HG03045 (cell line): ENCODE data around the gene CELSR2.

Experiments used
- ATAC-seq: cut with Tn5 transposase; IDR thresholded peaks from one replicate; pipeline ENCODE4 v1.9.1; 2021; ENCODE audit warnings: mild to moderate bottlenecking, moderate library complexity; ENCODE audit not compliant: unreplicated experiment

Gene CELSR2

DNA sequence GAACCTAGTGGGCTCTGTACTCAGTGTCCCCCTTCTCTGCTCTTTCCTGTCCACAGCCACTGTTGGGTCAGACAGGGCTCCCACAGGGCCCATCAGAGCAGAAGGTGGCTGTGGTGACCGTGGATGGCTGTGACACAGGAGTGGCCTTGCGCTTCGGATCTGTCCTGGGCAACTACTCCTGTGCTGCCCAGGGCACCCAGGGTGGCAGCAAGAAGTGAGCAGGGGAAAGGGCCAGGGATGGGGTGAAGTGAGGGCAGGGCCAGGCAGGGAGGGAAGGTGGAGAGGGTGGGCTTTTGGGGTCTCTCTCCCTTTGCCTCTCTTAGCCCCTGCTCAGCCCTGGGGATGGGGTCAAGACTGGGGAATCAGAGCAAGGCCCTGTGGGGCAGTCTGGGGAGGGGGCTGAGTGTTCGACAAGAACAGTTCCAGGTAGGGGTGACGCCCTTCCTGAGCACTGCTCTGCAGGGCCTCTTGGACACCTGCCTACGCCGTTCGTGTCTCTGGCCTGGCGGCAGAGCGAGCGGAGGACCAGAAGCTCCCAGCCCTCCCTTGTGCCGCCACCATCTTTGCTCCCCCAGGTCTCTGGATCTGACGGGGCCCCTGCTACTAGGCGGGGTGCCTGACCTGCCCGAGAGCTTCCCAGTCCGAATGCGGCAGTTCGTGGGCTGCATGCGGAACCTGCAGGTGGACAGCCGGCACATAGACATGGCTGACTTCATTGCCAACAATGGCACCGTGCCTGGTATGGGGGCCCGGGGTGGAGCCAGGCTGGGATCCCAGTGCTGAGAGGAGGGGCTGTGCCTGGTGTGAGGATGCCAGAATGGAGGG is 13.1 kb downstream of the CELSR2 start:
- ATAC-seq = no peak

- no peak for ATAC-seq
Observed at GRCh38 chr1:109263234-109263596, 13.9 kb downstream of the CELSR2 start.

GRCh38 chr1:109263597-109264378 is 14.4 kb downstream of the CELSR2 start:
- ATAC-seq = peak; percentile 63

GRCh38 chr1:109264379-109264755 is 15.0 kb downstream of the CELSR2 start:
- ATAC-seq = no peak

DNA sequence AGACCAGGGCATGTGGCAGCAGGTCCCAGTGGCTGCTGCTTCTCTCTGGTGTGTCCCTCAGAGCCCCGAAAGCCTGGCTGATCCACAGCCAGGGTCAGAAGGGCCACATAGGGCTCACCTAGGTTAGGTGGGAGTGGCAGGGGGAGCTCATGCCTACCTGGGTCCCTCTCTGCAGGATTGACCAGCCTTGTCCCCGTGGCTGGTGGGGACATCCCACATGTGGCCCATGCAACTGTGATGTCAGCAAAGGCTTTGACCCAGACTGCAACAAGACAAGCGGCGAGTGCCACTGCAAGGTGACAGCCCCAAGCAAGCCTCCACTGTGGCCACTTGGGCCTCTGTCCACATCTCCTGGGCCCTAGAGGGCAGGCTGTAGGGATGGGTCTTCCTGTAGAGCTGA is 15.7 kb downstream of the CELSR2 start:
- ATAC-seq = no peak

- no peak for ATAC-seq
Observed at GRCh38 chr1:109265741-109266330, 16.5 kb downstream of the CELSR2 start.

GRCh38 chr1:109266965-109267364 is 17.6 kb downstream of the CELSR2 start:
- ATAC-seq = no peak

GRCh38 chr1:109267743-109268300 is 18.5 kb downstream of the CELSR2 start:
- no peak for ATAC-seq

- no peak for ATAC-seq
Observed at GRCh38 chr1:109268431-109269211, 19.3 kb downstream of the CELSR2 start.

- no peak for ATAC-seq
Observed at GRCh38 chr1:109269212-109269980, 20.1 kb downstream of the CELSR2 start.

DNA sequence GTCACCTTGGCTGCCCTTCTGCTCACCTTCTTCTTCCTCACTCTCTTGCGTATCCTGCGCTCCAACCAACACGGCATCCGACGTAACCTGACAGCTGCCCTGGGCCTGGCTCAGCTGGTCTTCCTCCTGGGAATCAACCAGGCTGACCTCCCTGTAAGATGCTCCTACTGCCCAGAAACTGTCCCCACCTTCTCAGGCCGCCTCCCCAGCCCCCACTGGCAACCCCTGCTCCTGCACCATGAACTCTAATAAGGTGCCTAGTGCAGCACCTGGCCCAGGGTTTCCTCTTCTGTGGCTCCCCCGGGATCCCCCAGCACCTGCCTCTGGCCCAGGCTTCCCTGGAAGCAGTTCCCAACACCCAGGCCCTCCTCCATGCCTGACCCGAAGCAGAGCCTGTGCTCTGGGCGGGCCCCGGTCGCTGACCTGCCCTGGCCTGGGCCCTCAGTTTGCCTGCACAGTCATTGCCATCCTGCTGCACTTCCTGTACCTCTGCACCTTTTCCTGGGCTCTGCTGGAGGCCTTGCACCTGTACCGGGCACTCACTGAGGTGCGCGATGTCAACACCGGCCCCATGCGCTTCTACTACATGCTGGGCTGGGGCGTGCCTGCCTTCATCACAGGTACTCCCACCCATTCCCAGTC is 20.8 kb downstream of the CELSR2 start:
- no peak for ATAC-seq

GRCh38 chr1:109270623-109271317 is 21.4 kb downstream of the CELSR2 start:
- ATAC-seq = no peak

- ATAC-seq = no peak
Observed at GRCh38 chr1:109271458-109271857, 22.1 kb downstream of the CELSR2 start.

DNA sequence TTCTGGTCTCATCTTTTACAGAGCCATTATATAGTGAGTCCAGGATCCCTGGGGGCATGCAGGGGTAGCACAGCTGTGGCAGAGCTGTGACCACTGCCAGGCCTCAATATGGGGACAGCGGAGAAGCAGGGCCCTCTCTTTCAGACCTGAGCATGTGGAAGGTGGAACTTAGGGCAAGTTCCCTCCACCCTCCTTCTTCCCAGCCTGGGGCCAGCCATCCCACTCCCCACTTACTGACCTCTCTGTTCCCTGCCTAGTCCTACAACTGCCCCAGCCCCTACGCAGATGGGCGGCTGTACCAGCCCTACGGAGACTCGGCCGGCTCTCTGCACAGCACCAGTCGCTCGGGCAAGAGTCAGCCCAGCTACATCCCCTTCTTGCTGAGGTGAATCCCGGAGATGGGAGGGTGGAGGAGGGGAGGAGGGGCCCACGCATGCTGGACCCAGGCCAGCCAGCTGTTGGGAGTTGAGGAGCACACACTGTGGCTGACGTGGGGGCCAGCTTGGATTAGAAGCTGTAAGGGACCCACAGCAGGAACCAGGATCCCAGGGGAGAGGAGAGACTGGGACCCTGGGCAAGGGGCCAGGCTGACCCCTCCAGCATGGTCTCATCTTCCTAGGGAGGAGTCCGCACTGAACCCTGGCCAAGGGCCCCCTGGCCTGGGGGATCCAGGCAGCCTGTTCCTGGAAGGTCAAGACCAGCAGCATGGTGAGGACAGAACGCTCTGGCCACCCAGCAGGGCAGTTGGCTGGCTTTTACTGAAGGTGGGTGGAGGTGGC is 22.9 kb downstream of the CELSR2 start:
- ATAC-seq = no peak

DNA sequence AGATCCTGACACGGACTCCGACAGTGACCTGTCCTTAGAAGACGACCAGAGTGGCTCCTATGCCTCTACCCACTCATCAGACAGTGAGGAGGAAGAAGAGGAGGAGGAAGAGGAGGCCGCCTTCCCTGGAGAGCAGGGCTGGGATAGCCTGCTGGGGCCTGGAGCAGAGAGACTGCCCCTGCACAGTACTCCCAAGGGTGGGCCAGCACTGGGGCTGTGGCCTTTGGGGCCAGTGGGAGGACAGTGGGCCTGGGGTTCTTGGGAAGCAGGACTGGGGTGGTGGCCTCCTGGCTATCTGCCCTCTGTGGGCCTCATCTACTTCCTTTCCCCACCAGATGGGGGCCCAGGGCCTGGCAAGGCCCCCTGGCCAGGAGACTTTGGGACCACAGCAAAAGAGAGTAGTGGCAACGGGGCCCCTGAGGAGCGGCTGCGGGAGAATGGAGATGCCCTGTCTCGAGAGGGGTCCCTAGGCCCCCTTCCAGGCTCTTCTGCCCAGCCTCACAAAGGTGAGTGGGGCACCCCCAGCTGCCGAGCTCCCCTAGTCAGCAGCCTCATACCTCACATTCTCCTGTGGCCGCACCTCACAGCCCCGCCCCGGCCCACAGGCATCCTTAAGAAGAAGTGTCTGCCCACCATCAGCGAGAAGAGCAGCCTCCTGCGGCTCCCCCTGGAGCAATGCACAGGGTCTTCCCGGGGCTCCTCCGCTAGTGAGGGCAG is 23.6 kb downstream of the CELSR2 start:
- ATAC-seq = no peak

- no peak for ATAC-seq
Observed at GRCh38 chr1:109273570-109274288, 24.4 kb downstream of the CELSR2 start.
